PFSK-1 (cell line): ENCODE results near the gene RBM38.

ENCODE experiments used
- FOXP2 ChIP-seq: optimal IDR thresholded peaks from 2 replicates; pipeline ENCODE3; 2011; ENCODE audit warnings: borderline replicate concordance, control low read depth, inconsistent platforms; ENCODE audit not compliant: insufficient read depth; ENCODE audit errors: extremely low read length, extremely low read depth
- POLR2AphosphoS5 ChIP-seq: IDR thresholded peaks from 2 replicates; pipeline ENCODE4 v1.6.1; 2012; ENCODE audit warnings: low read depth, mild to moderate bottlenecking, control low read depth, low read length, moderate library complexity
- REST ChIP-seq, 2 experiments: IDR thresholded peaks; 2 replicates each; pipeline versions ENCODE4 v1.6.1 to v1.8.0; 2011 to 2012; ENCODE audit warnings: low read depth in 2 of 2, low read length in 2 of 2, control low read depth in 1 of 2, inconsistent platforms in 1 of 2, mild to moderate bottlenecking in 1 of 2, moderate library complexity in 1 of 2; ENCODE audit not compliant: insufficient read depth in 1 of 2
- SIN3A ChIP-seq: IDR thresholded peaks from 2 replicates; pipeline ENCODE4 v1.6.1; 2012; ENCODE audit warnings: mild to moderate bottlenecking, low read length, moderate library complexity, borderline replicate concordance; ENCODE audit not compliant: insufficient read depth
- TAF1 ChIP-seq: IDR thresholded peaks from 2 replicates; pipeline ENCODE4 v1.6.1; 2012; ENCODE audit warnings: low read length, control low read depth, borderline replicate concordance; ENCODE audit not compliant: insufficient read depth

RBM38 gene

GRCh38 chr20:57372157-57372556 is 19.0 kb upstream of the RBM38 start:
- no peak for TF ChIP-seq POLR2AphosphoS5
- no peak for TF ChIP-seq REST (IDR thresholded peaks at IDR 0.05; ENCODE audit: insufficient read depth in 1 of 2, low read depth in 2 of 2, low read length in 2 of 2)
- no peak for TF ChIP-seq SIN3A
- TF ChIP-seq TAF1, result no peak
- TF ChIP-seq FOXP2, result no peak

GRCh38 chr20:57372581-57373350 is 18.4 kb upstream of the RBM38 start:
- TF ChIP-seq POLR2AphosphoS5, result no peak
- no peak for TF ChIP-seq FOXP2
- TF ChIP-seq REST (IDR thresholded peaks at IDR 0.05; ENCODE audit: insufficient read depth in 1 of 2, low read depth in 2 of 2, low read length in 2 of 2), result no peak
- no peak for TF ChIP-seq SIN3A
- TF ChIP-seq TAF1, result no peak

DNA sequence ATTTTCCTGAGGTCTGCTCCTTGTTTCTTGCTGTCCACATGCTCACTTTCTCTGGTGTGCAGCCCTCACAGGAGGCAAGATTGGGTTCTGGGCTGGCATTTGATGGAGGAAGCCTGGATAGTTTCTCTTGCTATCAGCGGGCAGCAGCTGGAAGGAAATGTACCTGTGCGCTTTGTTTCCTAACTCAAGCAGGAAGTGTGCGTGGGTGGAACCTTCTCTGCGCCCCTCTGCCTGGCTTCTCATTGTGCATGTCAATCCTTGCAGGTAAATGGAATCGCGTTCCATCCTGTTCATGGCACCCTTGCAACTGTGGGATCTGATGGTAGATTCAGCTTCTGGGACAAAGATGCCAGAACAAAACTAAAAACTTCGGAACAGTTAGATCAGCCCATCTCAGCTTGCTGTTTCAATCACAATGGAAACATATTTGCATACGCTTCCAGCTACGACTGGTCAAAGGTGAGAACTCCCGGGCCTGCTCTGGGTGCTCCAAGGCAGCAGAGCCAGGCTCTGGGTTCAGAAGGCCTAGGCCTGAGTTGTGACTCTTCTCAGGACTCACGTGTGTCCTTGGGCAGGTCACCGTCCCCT is 16.8 kb upstream of the RBM38 start:
- TF ChIP-seq POLR2AphosphoS5 (no peak), TAF1 (no peak), FOXP2 (no peak), SIN3A (no peak), REST (IDR thresholded peaks at IDR 0.05; ENCODE audit: insufficient read depth in 1 of 2, low read depth in 2 of 2, low read length in 2 of 2) (no peak)

DNA sequence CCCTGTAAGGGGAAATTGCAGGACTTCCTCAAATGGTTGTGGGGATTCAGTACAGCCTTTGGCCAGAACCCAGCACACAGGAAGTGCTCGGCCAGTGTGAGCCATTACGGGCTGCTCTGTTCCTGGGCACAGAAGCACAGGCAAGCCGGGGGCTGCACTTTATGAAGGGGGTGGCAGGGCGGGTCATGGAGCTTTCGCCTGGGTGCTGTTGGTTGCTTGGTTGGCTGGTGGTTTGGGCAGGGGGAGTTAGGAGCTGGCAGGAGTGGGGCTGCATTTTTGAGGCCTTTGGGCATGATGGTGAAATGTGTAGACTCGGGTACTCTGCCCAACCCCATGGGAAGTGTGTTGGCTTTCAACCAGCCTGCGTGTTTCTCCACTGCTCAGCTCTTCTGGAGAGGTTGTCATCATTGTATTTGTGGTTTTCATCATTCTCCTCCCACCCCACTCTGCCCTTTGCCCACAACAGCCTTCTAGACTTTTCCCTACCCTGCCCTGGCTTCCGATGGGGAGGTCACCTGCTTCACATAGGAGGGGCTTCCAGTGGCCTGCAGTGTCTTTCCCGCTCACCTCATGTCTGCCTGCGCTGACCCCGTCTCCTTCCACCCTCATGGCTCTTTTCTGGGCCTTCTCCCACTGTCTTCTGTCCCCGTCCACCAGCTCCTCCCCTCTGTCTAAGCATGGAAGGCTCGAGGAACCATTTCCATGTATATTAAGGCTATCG is 16.1 kb upstream of the RBM38 start:
- TF ChIP-seq FOXP2 (no peak), TAF1 (no peak), SIN3A (no peak), POLR2AphosphoS5 (no peak), REST (IDR thresholded peaks at IDR 0.05; ENCODE audit: insufficient read depth in 1 of 2, low read depth in 2 of 2, low read length in 2 of 2) (no peak)
